Endodermal cell (in vitro differentiated cells): ENCODE data around the gene ZC2HC1B. TPM values are rescaled to one million over a fixed set of nuclear protein-coding genes. Genes with fewer than 3 reads are reported as not detected.

Experiments used
- DNase-seq: peaks from one replicate; pipeline ENCODE4 v3.0.0-alpha.2; 2017
- H3K27ac ChIP-seq: 2 replicates; pipeline ENCODE4 v1.5.1; 2013; ENCODE audit warnings: mild to moderate bottlenecking, low read depth, low read length, moderate library complexity
- H3K27me3 ChIP-seq: 2 replicates; pipeline ENCODE4 v1.6.1; 2013; ENCODE audit warnings: mild to moderate bottlenecking, low read length, moderate library complexity; ENCODE audit not compliant: insufficient read depth, control insufficient read depth, poor library complexity, severe bottlenecking
- H3K36me3 ChIP-seq: 2 replicates; pipeline ENCODE4 v1.7.0; 2013; ENCODE audit warnings: mild to moderate bottlenecking, low read length, moderate library complexity; ENCODE audit not compliant: control insufficient read depth, insufficient read depth
- H3K4me1 ChIP-seq: one replicate; pipeline ENCODE4 v1.7.0; 2013; ENCODE audit warnings: low read length; ENCODE audit not compliant: control insufficient read depth, insufficient read depth
- H3K4me3 ChIP-seq: 2 replicates; pipeline ENCODE4 v1.5.1; 2013; ENCODE audit warnings: mild to moderate bottlenecking, low read length, moderate library complexity
- H3K9ac ChIP-seq: 2 replicates; pipeline ENCODE4 v1.6.1; 2013; ENCODE audit warnings: mild to moderate bottlenecking, low read length, moderate library complexity; ENCODE audit not compliant: poor library complexity, severe bottlenecking; ENCODE audit errors: extremely low read depth
- H3K9me3 ChIP-seq: 2 replicates; pipeline ENCODE4 v1.6.1; 2013; ENCODE audit warnings: mild to moderate bottlenecking, low read length, moderate library complexity; ENCODE audit not compliant: control insufficient read depth
- H3K27ac Mint-ChIP-seq: 2 replicates; pipeline ENCODE4 v1.8.0; 2020; ENCODE audit warnings: mixed read lengths
- H3K27me3 Mint-ChIP-seq: 2 replicates; pipeline ENCODE4 v1.8.0; 2021; ENCODE audit warnings: mild to moderate bottlenecking, mixed read lengths; ENCODE audit not compliant: insufficient read depth
- H3K36me3 Mint-ChIP-seq: 2 replicates; pipeline ENCODE4 v1.8.0; 2020; ENCODE audit warnings: low read depth, mixed read lengths
- H3K4me1 Mint-ChIP-seq: 2 replicates; pipeline ENCODE4 v1.8.0; 2020; ENCODE audit warnings: mixed read lengths
- H3K4me3 Mint-ChIP-seq: 2 replicates; pipeline ENCODE4 v1.8.0; 2020; ENCODE audit warnings: mild to moderate bottlenecking, moderate library complexity, mixed read lengths
- H3K9me3 Mint-ChIP-seq: 2 replicates; pipeline ENCODE4 v1.8.0; 2020; ENCODE audit warnings: mild to moderate bottlenecking, mixed read lengths
- WGBS, 2 experiments: methylation state at CpG; one replicate each; pipeline versions ENCODE4 v1.1.5 to v1.1.7; 2013; ENCODE audit warnings: missing lambda C conversion rate in 2 of 2, mixed read lengths in 1 of 2; ENCODE audit not compliant: insufficient coverage in 1 of 2, insufficient read length in 1 of 2; 5-methylcytosine and 5-hydroxymethylcytosine counted together
- total RNA-seq, 2 donors: library from RNA; stranded (reverse); fragmentation: NEBNext Ultra II Directional in 1 of 2; extraction: Animal tissue kit (Norgen Biotek cat#: 25700) in 1 of 2; gene quantifications; 2 replicates in 1 of 2; 3 replicates in 1 of 2; pipeline ENCODE4 v1.2.1, GENCODE V29; 2021
- TF ChIP-seq, protein P1 (sequence below): fragments of 200-600 bp; sonication (generic); conservative IDR thresholded peaks from 2 replicates; pipeline ENCODE4 v1.5.0; 2021; ENCODE audit warnings: antibody characterized with exemption, mild to moderate bottlenecking

The ZC2HC1B gene
- total RNA-seq, 2 donors from 2014 or later: not detected

- Mint-ChIP-seq H3K27me3 (peaks cover 51% of the 10 kb centered on the region), H3K4me1 (no peaks in the 10 kb centered on the region), H3K4me3 (no peak overlapping the region), H3K27ac (no peak overlapping the region), H3K9me3 (no peaks in the 10 kb centered on the region), H3K36me3 (no peaks in the 10 kb centered on the region)
- DNase-seq: no peak
- Histone ChIP-seq H3K9me3 (peaks cover 25% of the 10 kb centered on the region), H3K36me3 (no peaks in the 10 kb centered on the region), H3K27me3 (peaks cover 52% of the 10 kb centered on the region), H3K9ac (no peak overlapping the region), H3K27ac (no peak overlapping the region), H3K4me3 (no peak overlapping the region), H3K4me1 (no peaks in the 10 kb centered on the region)
- TF ChIP-seq, protein P1, sequence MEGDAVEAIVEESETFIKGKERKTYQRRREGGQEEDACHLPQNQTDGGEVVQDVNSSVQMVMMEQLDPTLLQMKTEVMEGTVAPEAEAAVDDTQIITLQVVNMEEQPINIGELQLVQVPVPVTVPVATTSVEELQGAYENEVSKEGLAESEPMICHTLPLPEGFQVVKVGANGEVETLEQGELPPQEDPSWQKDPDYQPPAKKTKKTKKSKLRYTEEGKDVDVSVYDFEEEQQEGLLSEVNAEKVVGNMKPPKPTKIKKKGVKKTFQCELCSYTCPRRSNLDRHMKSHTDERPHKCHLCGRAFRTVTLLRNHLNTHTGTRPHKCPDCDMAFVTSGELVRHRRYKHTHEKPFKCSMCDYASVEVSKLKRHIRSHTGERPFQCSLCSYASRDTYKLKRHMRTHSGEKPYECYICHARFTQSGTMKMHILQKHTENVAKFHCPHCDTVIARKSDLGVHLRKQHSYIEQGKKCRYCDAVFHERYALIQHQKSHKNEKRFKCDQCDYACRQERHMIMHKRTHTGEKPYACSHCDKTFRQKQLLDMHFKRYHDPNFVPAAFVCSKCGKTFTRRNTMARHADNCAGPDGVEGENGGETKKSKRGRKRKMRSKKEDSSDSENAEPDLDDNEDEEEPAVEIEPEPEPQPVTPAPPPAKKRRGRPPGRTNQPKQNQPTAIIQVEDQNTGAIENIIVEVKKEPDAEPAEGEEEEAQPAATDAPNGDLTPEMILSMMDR: no peak
- WGBS, 2 experiments: 96% methylated on average over 2 of the region's 2 CpGs; no CpG with 5 or more reads in 1 of the 2 experiments
Observed at GRCh38 chr6:143984666-143985065, 120.4 kb downstream of the ZC2HC1B start.

DNA sequence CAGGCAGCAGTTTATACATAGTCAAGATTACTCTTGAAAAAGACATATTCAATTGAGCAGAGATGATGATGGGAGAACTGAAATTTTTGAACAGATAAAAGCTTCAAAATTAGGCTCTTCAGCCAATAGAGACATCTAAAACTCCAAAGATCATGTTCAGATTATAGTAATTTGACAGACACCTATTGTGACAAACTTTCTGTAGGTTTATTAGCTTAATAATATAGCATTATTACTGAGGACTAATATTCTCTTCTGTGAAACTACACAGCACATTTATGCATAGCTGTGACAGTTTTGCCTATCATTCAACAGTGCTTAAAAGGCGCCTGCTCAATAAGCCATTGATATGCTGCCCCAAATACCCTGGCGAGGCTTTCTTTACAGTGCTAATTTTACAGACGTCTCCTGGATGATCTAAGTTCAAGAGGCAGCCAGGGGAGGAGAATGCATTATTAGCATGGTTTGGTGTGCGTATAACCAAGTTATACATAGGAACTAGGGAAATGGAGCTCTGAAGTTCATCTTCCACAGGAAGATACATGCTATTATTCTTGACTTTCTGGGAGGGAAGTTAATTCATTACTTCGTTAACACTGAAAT lies 122.3 kb downstream of the ZC2HC1B start:
- H3K4me1 ChIP-seq: no peaks in the 10 kb centered on the region
- H3K9me3 Mint-ChIP-seq: no peaks in the 10 kb centered on the region
- no peak for DNase-seq
- TF ChIP-seq, protein P1: no peak
- 80% methylated on average over 4 to 5 of the region's 5 CpGs for WGBS, 2 experiments
- no peak overlapping the region for H3K27ac Mint-ChIP-seq
- H3K4me3 ChIP-seq: no peak overlapping the region
- peaks cover 4% of the 10 kb centered on the region for H3K4me1 Mint-ChIP-seq
- H3K9me3 ChIP-seq: peaks cover 14% of the 10 kb centered on the region
- no peaks in the 10 kb centered on the region for H3K36me3 Mint-ChIP-seq
- H3K27me3 ChIP-seq: peaks cover 56% of the 10 kb centered on the region
- peaks cover 60% of the 10 kb centered on the region for H3K27me3 Mint-ChIP-seq
- no peak overlapping the region for H3K4me3 Mint-ChIP-seq
- H3K9ac ChIP-seq: no peak overlapping the region
- no peak overlapping the region for H3K27ac ChIP-seq
- H3K36me3 ChIP-seq: no peaks in the 10 kb centered on the region

Other genes with a start within 250 kb of the ZC2HC1B start
- 100 to 1,000 TPM; 164 to 222 TPM for gene PHACTR2, start 186.5 kb upstream of the ZC2HC1B start, total RNA-seq
- gene LTV1, start 21.1 kb upstream of the ZC2HC1B start, total RNA-seq: 10 to 100 TPM; 26.3 to 30.8 TPM
- gene PLAGL1, start 143.8 kb downstream of the ZC2HC1B start, total RNA-seq: 1 to 10 TPM; 1.4 to 1.6 TPM
- gene SF3B5, start 231.1 kb downstream of the ZC2HC1B start, total RNA-seq: 100 to 1,000 TPM; 124 to 138 TPM